Transverse colon (tissue), 4 donors: ENCODE measurements around the gene SCNN1A. TPM values are rescaled to one million over a fixed set of nuclear protein-coding genes. Genes with fewer than 3 reads are reported as not detected.
A peak's percentile ranks its signal among the peaks of the same experiment; 100 is the strongest.

Experiments
- DNase-seq: peaks from one replicate; pipeline ENCODE4 v3.0.0-alpha.2; 2019
- H3K27ac ChIP-seq, 4 donors: fragments of 200-600 bp; sonication (generic); 2 replicates each; pipeline ENCODE4 v1.5.1; 2016 to 2018; ENCODE audit warnings: inconsistent platforms in 4 of 4
- H3K27me3 ChIP-seq: fragments of 200-600 bp; sonication (generic); 2 replicates; pipeline ENCODE4 v1.5.1; 2017; ENCODE audit warnings: inconsistent platforms
- H3K36me3 ChIP-seq, 4 donors: fragments of 200-600 bp; sonication (generic); 2 replicates each; pipeline ENCODE4 v1.5.1; 2017 to 2019; ENCODE audit warnings: inconsistent platforms in 4 of 4
- H3K4me1 ChIP-seq, 4 donors: fragments of 200-600 bp; sonication (generic); 2 replicates each; pipeline ENCODE4 v1.5.1; 2017 to 2020; ENCODE audit warnings: inconsistent platforms in 4 of 4
- H3K4me3 ChIP-seq, 4 donors: fragments of 200-600 bp; sonication (generic); 1 replicate in 1 of 4; 2 replicates in 3 of 4; pipeline versions ENCODE4 v1.5.1 to v1.6.1; 2017 to 2019; ENCODE audit warnings: inconsistent platforms in 4 of 4
- H3K9me3 ChIP-seq, 2 donors: fragments of 200-600 bp; sonication (generic); 2 replicates each; pipeline ENCODE4 v1.5.1; 2017 to 2019; ENCODE audit warnings: inconsistent platforms in 2 of 2
- CTCF ChIP-seq, 5 experiments: fragments of 200-600 bp in 3 of 5; fragments of 450-650 bp in 2 of 5; sonication (generic) in 3 of 5; IDR thresholded peaks; 1 replicate in 2 of 5; 2 replicates in 3 of 5; pipeline ENCODE4 v1.5.1; 2016 to 2017; ENCODE audit warnings: antibody characterized with exemption in 5 of 5, inconsistent platforms in 3 of 5, mild to moderate bottlenecking in 2 of 5, moderate library complexity in 1 of 5
- EP300 ChIP-seq: sonication (generic); formaldehyde crosslinking; IDR thresholded peaks from one replicate; pipeline ENCODE4 v1.6.1; 2017; ENCODE audit warnings: antibody characterized with exemption, low read depth
- POLR2A ChIP-seq: fragments of 450-650 bp; IDR thresholded peaks from one replicate; pipeline ENCODE4 v1.6.1; 2016; ENCODE audit warnings: antibody characterized with exemption, mild to moderate bottlenecking, moderate library complexity
- POLR2AphosphoS5 ChIP-seq, 3 donors: sonication (generic); formaldehyde crosslinking; IDR thresholded peaks; one replicate each; pipeline ENCODE4 v1.6.1; 2016; ENCODE audit warnings: antibody characterized with exemption in 3 of 3
- WGBS, 2 donors: methylation state at CpG; one replicate each; pipeline ENCODE4 v1.1.5; 2018; ENCODE audit warnings: low coverage in 1 of 2; 5-methylcytosine and 5-hydroxymethylcytosine counted together
- in situ Hi-C, 4 donors: fragments of 200-750 bp; cut with MboI; loops; one replicate each; pipeline versions ENCODE4 v1.15.0 to v1.15.1; 2017; ENCODE audit warnings: low sequenced_read_pairs in 3 of 4, low pct_ligation_motif_present in 1 of 4, low pct_unique_long_range_greater_than_20kb in 1 of 4
- intact Hi-C: fragments of 100-400 bp; cut with DNase I; formaldehyde crosslinking; loops from one replicate; pipeline ENCODE4 v1.15.1; 2023; ENCODE audit warnings: low total_unique reads
- total RNA-seq, 4 donors: library from RNA; depleted of rRNA; stranded (reverse); fragments of >200 nt; gene quantifications; one replicate each; pipeline ENCODE4 v1.1.0, GENCODE V29; 2016

Gene SCNN1A
- total RNA-seq, 4 donors from 2014 or later: 151 to 757 (median 502) TPM

GRCh38 chr12:6396031-6396430, 20.7 kb upstream of the SCNN1A start:
- Histone ChIP-seq H3K36me3 (peaks cover 0 to 5% (median 0%) of the 10 kb centered on the region in 4 donors), H3K4me3 (no peak overlapping the region), H3K4me1 (peaks cover 14 to 45% (median 38%) of the 10 kb centered on the region in 4 donors), H3K27me3 (no peaks in the 10 kb centered on the region), H3K27ac (no peak overlapping the region), H3K9me3 (no peaks in the 10 kb centered on the region)
- 83 to 100% methylated on average over 2 of the region's 2 CpGs for WGBS, 2 donors
- TF ChIP-seq EP300: no peak
- TF ChIP-seq CTCF (IDR thresholded peaks at IDR 0.05): no peak
- intact Hi-C loops (no loop called here), in situ Hi-C loops (no loop called here)
- DNase-seq: no peak

DNA sequence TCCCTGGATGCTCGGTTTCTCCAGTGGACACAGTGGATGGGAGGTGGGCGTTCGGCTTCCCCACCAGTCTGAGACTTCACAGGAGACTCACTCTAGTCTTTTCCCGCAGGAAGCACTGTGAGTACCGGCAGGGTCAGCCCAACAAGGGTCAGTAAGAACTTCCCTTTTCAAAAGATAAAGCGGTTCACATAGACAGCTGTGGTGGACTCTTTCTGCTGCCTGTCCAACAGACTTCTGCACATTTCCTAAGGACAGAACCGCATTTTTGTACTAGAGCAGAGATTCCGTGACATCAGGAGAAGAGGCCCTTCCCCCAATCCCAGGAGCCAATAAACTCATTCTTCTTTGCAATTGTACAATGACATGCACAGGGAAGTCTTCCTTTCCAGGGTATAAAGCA, 19.0 kb upstream of the SCNN1A start:
- peaks cover 18 to 51% (median 44%) of the 10 kb centered on the region in 4 donors for H3K4me1 ChIP-seq
- intact Hi-C loops: no loop called here
- H3K36me3 ChIP-seq: peaks cover 0 to 5% (median 0%) of the 10 kb centered on the region in 4 donors
- no peaks in the 10 kb centered on the region for H3K9me3 ChIP-seq
- in situ Hi-C loops: no loop called here
- no peaks in the 10 kb centered on the region for H3K27me3 ChIP-seq
- WGBS, 2 donors: 84 to 86% methylated on average over 2 to 8 of the region's 8 CpGs
- peak overlapping the region; percentile 87 to 92 (median 90) for H3K27ac ChIP-seq
- H3K4me3 ChIP-seq: no peak overlapping the region
- no peak for DNase-seq
- no peak for TF ChIP-seq CTCF (IDR thresholded peaks at IDR 0.05)
- TF ChIP-seq POLR2AphosphoS5 (IDR thresholded peaks at IDR 0.05): peak in 1 of 3 donors; percentile 27
- TF ChIP-seq EP300: no peak
- TF ChIP-seq POLR2A: peak; percentile 35

- WGBS, 2 donors: 75 to 78% methylated on average over 4 to 7 of the region's 7 CpGs
- intact Hi-C loops (no loop called here), in situ Hi-C loops (no loop called here)
- Histone ChIP-seq H3K9me3 (no peaks in the 10 kb centered on the region), H3K27me3 (no peaks in the 10 kb centered on the region), H3K27ac (peak overlapping the region; percentile 87 to 92 (median 90)), H3K4me1 (peaks cover 18 to 47% (median 43%) of the 10 kb centered on the region in 4 donors), H3K4me3 (no peak overlapping the region), H3K36me3 (peaks cover 0 to 9% (median 3%) of the 10 kb centered on the region in 4 donors)
- no peak for TF ChIP-seq CTCF (IDR thresholded peaks at IDR 0.05)
- TF ChIP-seq POLR2AphosphoS5 (IDR thresholded peaks at IDR 0.05): no peak
- no peak for TF ChIP-seq POLR2A
- TF ChIP-seq EP300: no peak
- DNase-seq: no peak
Observed at GRCh38 chr12:6393109-6393508, 17.7 kb upstream of the SCNN1A start.

DNA sequence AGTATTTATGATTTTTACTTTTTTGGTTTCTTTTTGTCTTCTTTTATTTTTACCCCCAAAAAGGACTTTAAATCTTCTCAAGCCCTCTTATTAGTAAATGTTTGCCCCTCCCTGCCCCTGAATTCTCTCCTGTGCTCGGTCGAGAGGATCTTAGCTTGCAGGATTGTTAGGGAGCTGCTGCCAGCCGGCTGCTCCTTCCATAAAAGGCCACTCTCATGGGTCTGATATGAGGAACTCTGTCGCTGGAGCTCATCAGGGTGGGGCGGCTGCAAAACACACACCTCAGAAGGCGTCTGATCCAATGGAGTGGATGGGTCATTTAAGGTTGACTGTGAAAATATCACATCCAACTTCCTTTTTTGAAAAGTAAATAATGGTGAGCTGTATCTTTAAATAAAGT, 17.1 kb upstream of the SCNN1A start:
- 16 to 18% methylated on average over 3 to 6 of the region's 6 CpGs for WGBS, 2 donors
- intact Hi-C loops: no loop called here
- H3K27ac ChIP-seq: peak overlapping the region; percentile 87 to 92 (median 90)
- TF ChIP-seq POLR2AphosphoS5 (IDR thresholded peaks at IDR 0.05): peak; percentile 81 to 88 (median 85)
- no peak for TF ChIP-seq EP300
- TF ChIP-seq POLR2A: peak; percentile 85
- peak; percentile 88 for DNase-seq
- peak overlapping the region in 1 of 4 donors; percentile 5 for H3K4me3 ChIP-seq
- no peaks in the 10 kb centered on the region for H3K27me3 ChIP-seq
- peaks cover 18 to 54% (median 46%) of the 10 kb centered on the region in 4 donors for H3K4me1 ChIP-seq
- in situ Hi-C loops: no loop called here
- H3K36me3 ChIP-seq: peaks cover 0 to 10% (median 3%) of the 10 kb centered on the region in 4 donors
- no peaks in the 10 kb centered on the region for H3K9me3 ChIP-seq

GRCh38 chr12:6391013-6391412, 15.7 kb upstream of the SCNN1A start:
- intact Hi-C loops: no loop called here
- no peak for DNase-seq
- H3K9me3 ChIP-seq: no peaks in the 10 kb centered on the region
- peak overlapping the region; percentile 87 to 92 (median 90) for H3K27ac ChIP-seq
- H3K4me1 ChIP-seq: peaks cover 19 to 63% (median 50%) of the 10 kb centered on the region in 4 donors
- no peaks in the 10 kb centered on the region for H3K27me3 ChIP-seq
- peaks cover 0 to 19% (median 8%) of the 10 kb centered on the region in 4 donors for H3K36me3 ChIP-seq
- TF ChIP-seq EP300 (no peak), POLR2A (no peak), POLR2AphosphoS5 (IDR thresholded peaks at IDR 0.05) (no peak), CTCF (IDR thresholded peaks at IDR 0.05) (no peak)
- H3K4me3 ChIP-seq: no peak overlapping the region
- in situ Hi-C loops: no loop called here
- 85% methylated on average over 15 of the region's 17 CpGs; no CpG with 5 or more reads in 1 of the 2 donors for WGBS, 2 donors
